Fibroblast of the aortic adventitia (primary cell): ENCODE data around the gene TCERG1L. TPM values are rescaled to one million over a fixed set of nuclear protein-coding genes. Genes with fewer than 3 reads are reported as not detected.

Experiments
- DNase-seq: peaks from one replicate; pipeline ENCODE4 v3.0.0-alpha.2; 2010; ENCODE audit warnings: low read depth
- H3K4me3 ChIP-seq: 2 replicates; pipeline ENCODE4 v1.5.1; 2011; ENCODE audit warnings: low read depth, mild to moderate bottlenecking, control low read depth, low read length, moderate library complexity
- total RNA-seq: library from RNA; depleted of rRNA; stranded (reverse); fragments of >200 nt; gene quantifications from 2 replicates; pipeline ENCODE4 v1.2.3, GENCODE V29; 2012; ENCODE audit warnings: low replicate concordance
- TF ChIP-seq, protein P1 (sequence below): IDR thresholded peaks from 2 replicates; pipeline ENCODE4 v1.5.1; 2011; ENCODE audit warnings: mild to moderate bottlenecking, low read length, control low read depth, inconsistent platforms; ENCODE audit not compliant: insufficient read depth

Gene TCERG1L
- total RNA-seq, 1 donor = not detected

DNA sequence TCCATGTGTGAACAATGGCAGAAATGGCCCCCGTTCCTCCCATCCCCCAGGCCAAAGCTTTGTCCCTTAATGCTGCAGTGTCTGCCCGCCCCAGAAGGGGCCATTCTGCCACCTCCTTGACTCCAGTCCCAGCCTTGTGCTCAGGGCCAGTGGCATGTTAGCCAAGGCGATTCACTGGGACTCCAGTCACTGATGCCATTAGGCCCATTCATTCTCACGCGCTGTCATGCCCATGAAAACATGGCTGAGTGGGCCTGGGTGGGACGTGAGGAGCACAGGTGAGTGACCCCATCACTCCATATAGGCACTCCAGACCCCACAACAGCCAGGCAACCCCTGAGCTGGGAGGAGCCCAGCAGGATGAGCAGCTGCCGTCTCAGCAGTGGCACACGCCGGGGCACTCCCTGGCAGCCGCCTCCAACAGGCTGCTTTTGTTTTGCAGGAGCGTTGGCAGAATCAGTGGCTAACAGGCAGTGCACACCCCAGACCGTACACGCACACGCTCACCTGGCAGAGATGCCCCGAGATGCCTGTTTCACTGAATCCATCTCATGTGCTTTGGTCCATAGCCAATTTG is 79.5 kb downstream of the TCERG1L start:
- H3K4me3 ChIP-seq = no peak overlapping the region
- TF ChIP-seq, protein P1, sequence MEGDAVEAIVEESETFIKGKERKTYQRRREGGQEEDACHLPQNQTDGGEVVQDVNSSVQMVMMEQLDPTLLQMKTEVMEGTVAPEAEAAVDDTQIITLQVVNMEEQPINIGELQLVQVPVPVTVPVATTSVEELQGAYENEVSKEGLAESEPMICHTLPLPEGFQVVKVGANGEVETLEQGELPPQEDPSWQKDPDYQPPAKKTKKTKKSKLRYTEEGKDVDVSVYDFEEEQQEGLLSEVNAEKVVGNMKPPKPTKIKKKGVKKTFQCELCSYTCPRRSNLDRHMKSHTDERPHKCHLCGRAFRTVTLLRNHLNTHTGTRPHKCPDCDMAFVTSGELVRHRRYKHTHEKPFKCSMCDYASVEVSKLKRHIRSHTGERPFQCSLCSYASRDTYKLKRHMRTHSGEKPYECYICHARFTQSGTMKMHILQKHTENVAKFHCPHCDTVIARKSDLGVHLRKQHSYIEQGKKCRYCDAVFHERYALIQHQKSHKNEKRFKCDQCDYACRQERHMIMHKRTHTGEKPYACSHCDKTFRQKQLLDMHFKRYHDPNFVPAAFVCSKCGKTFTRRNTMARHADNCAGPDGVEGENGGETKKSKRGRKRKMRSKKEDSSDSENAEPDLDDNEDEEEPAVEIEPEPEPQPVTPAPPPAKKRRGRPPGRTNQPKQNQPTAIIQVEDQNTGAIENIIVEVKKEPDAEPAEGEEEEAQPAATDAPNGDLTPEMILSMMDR = no peak
- no peak for DNase-seq

DNA sequence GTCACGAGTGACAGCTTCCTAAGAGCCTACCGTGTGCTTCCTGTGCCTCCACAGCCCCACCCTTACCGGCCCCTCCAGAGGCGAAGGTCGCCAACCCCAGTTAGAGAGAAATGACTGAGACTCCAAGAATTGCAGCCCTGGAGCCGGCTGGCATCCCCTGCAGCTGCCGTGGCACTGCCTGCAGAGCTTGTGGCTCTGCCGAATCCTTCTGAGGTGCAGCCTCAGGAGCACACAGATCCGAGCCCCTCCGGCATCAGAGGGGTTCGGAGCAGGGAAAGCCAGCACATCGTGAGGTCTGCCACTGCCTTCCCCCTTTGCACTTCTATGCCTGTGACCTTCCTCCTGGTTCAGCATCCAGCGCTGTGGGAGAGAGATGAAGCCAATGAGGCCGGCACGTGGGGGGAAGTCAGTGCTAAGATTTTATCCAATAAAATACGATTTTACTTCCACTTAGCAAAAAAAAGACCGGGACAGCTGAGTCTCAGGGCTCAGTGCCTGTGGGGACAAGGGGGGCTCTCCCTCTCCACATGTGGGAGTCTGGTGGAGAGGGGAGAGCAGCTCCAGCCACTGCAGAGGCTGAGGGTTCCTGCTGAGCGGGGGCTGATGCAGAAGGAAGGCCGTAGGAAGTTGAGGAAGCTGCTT is 80.1 kb downstream of the TCERG1L start:
- TF ChIP-seq, protein P1 = no peak
- H3K4me3 ChIP-seq = no peak overlapping the region
- no peak for DNase-seq

DNA sequence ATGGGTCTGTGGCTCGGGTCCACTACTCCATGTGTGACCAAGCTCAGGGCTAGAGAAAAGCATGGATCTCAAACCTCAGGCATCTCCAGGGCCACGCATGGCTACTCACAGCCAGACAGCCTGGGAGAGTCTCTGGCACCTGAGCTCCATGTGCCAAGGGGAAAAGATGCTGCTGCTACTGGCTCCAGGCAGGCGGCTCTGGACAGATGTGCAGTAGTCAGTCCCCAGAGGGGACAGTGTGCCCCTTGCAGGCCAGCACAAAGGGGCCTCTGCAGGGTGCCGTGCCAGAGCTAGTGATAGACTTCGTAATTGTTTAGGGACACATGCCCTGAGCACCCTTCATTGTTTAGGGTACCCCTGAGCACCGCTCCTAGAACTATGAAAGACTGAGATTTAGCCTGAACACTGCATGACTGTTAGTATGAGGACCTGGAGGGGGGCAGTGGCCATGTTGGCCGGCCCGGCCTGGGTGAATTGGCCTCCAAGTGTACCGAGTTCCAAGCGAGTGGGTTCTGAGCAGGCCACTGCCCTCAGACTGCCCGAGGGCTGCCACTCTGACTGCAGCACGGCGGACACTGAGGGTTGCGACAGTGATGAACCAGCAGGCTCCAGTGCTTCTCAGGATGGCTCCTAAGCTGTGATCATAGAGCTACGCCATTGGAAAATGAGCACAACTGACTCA is 80.7 kb downstream of the TCERG1L start:
- no peak for DNase-seq
- no peak overlapping the region for H3K4me3 ChIP-seq
- TF ChIP-seq, protein P1 = no peak

DNA sequence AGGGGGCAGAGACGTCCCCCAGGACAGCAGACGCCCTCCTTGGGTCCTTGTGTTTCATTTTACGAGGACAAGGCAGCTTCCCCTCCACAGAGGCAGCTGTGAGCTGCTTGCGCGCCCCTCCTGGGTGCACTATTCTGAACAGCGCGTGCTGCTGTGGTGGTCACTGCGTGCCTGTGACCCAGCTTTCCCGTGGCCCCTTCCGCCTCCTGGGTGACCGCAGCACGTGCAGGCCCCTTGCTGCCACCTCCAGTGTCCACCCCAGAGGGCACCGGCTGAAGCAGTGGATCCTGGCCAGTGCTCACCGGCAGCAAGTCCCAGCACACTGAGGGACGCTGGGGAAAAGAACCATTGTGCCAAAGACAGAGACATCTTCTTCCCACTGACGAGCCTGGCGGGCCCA is 81.4 kb downstream of the TCERG1L start:
- TF ChIP-seq, protein P1 = no peak
- H3K4me3 ChIP-seq = no peak overlapping the region
- no peak for DNase-seq

DNA sequence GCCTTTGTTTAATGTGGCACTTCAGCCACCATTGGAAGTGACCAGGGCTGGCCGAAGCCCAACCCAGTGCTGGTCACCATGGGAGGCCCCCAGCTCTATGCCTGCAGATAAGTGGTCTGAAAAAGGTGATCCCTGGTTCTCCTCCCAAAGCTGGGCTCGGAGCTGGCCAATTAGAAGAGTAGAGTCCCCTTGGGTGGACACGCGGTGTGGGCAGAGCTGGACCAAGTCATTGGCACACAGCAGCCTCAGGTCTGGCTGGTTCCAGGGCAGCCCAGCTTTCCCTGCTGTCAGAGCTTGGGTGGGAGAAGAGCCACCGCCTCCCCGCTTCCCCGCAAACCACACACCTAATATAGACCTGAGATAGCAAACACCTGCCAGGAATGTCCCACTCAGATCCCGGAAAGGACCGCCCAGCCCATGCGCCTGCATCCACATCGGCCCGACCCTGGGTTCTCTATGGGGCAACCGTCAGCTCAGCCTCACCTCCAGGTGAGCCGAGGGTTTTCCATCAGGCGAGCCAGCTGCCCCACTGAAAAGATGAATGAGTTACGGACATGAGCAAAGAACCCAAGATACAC is 84.3 kb downstream of the TCERG1L start:
- TF ChIP-seq, protein P1 = no peak
- H3K4me3 ChIP-seq = no peak overlapping the region
- no peak for DNase-seq

DNA sequence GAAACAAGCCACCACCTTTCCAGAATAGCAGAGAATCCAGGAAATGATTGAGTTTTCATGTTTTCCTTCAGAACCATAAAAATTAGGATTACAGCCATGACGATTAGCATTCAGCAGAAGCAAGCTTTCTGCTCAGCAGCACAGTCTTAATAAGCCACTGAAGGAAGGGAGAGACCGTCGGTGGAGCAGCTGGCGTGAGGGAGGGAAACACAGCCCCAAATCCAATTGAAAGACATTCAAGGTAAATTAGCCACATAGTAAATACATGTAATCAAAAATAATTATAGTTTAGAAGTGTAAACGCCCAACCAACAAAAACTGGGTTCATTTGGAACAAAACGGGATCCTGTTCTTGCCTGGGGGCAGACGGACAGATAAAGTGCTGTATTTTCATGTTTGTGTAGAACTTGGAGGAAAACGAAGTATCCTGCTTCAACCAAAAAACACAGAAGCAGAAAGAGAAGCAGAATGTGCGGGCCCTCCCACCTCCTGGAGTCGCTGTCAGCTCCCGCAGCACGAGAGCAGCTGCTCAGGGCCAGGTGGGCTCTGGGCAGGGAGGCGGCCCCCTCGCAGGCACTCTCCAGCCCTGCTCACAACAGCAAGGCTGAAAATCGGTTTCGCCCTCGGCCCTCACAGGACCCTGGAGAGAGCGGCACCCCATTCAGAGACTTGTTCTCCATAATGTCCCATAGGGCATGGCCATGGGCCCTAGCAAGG is 84.9 kb downstream of the TCERG1L start:
- TF ChIP-seq, protein P1 = no peak

More for the DNA sequence above, 84.9 kb downstream of the TCERG1L start:
- no peak for DNase-seq
- no peak overlapping the region for H3K4me3 ChIP-seq
